Gastroesophageal sphincter (tissue), 3 donors: ENCODE measurements around the gene UBE2S.

Experiments
- CTCF ChIP-seq, 4 experiments: fragments of 200-600 bp in 2 of 4; fragments of 450-650 bp in 2 of 4; sonication (generic) in 1 of 4; IDR thresholded peaks; one replicate each; pipeline ENCODE4 v1.5.1; 2017 to 2019; ENCODE audit warnings: antibody characterized with exemption in 4 of 4, mild to moderate bottlenecking in 2 of 4, moderate library complexity in 2 of 4
- EP300 ChIP-seq: sonication (generic); formaldehyde crosslinking; IDR thresholded peaks from one replicate; pipeline ENCODE4 v1.6.1; 2017; ENCODE audit warnings: antibody characterized with exemption, mild to moderate bottlenecking
- POLR2A ChIP-seq, 2 donors: fragments of 450-650 bp; IDR thresholded peaks; one replicate each; pipeline ENCODE4 v1.6.1; 2017; ENCODE audit warnings: antibody characterized with exemption in 2 of 2, mild to moderate bottlenecking in 2 of 2, moderate library complexity in 1 of 2
- POLR2AphosphoS5 ChIP-seq: sonication (generic); formaldehyde crosslinking; IDR thresholded peaks from one replicate; pipeline ENCODE4 v1.6.1; 2017; ENCODE audit warnings: antibody characterized with exemption

- TF ChIP-seq CTCF (IDR thresholded peaks at IDR 0.05) (no peak), POLR2A (IDR thresholded peaks at IDR 0.05) (no peak), POLR2AphosphoS5 (no peak), EP300 (no peak)
Measured at GRCh38 chr19:55419624-55420236, 12.1 kb upstream of the UBE2S start.
